ENCODE measurements around the gene PARD3. TPM values are rescaled to one million over a fixed set of nuclear protein-coding genes. Genes with fewer than 3 reads are reported as not detected.

The PARD3 gene
- total and polyA plus RNA-seq, 7 donors: 20.2 to 84.4 (median 53.4) TPM

DNA sequence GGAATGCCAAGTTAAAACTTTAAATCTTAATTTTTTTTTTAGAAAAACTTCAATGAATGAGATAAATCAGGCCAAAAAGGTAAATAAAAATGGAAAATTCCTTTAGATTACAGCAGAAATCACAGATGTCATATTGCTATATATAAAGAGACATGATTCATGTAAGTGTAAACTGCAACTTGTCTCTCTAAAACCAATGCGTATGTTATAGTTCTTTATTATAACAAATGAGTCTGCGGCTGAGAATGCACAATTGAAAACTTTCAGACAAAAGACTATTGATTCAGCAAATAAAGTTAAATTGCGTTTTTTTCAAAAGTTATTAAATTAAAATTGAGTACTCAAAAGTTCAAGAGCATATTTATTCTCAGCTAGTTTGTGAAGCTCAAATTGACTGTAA, 425.3 kb downstream of the PARD3 start:
- 96 to 98% (median 98%) methylated on average over 3 of the region's 3 CpGs for whole genome bisulfite sequencing, 3 donors

DNA sequence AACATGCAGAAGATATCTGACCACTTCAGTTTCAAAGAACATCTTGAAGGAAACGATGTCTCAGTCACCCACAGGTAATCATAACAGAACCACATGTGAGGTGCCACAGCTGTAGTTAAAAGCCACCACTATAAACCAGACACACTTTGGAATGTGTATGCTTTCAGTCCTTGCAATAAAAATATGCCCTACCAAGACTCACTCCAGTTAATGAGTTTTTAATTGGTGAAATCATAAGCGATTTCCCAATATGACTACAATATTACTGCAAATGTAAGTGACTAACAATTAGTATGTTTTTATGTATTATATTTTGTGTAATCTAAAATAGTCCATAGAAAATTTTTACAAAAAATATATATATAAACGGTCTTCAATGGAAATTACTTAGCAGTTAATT, 428.2 kb downstream of the PARD3 start:
- Histone ChIP-seq H3K27me3 (ENCODE audit: insufficient read depth in 3 of 3, low read length in 2 of 3) (no peaks in the 10 kb centered on the region), H3K4me1 (no peaks in the 10 kb centered on the region), H3K27ac (no peak overlapping the region), H3K4me3 (no peak overlapping the region), H3K9me3 (no peaks in the 10 kb centered on the region), H3K36me3 (ENCODE audit: insufficient read depth in 1 of 2, low read depth in 1 of 2) (peaks cover 0 to 10% of the 10 kb centered on the region in 2 donors)
- ATAC-seq (no peak), DNase-seq (no peak)
- intact Hi-C loops (cut with DNase I): no loop called here
- 96 to 97% (median 97%) methylated on average over 3 of the region's 3 CpGs for WGBS, 3 donors
- TF ChIP-seq, protein P1, sequence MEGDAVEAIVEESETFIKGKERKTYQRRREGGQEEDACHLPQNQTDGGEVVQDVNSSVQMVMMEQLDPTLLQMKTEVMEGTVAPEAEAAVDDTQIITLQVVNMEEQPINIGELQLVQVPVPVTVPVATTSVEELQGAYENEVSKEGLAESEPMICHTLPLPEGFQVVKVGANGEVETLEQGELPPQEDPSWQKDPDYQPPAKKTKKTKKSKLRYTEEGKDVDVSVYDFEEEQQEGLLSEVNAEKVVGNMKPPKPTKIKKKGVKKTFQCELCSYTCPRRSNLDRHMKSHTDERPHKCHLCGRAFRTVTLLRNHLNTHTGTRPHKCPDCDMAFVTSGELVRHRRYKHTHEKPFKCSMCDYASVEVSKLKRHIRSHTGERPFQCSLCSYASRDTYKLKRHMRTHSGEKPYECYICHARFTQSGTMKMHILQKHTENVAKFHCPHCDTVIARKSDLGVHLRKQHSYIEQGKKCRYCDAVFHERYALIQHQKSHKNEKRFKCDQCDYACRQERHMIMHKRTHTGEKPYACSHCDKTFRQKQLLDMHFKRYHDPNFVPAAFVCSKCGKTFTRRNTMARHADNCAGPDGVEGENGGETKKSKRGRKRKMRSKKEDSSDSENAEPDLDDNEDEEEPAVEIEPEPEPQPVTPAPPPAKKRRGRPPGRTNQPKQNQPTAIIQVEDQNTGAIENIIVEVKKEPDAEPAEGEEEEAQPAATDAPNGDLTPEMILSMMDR (IDR thresholded peaks at IDR 0.05): no peak

More for the DNA sequence above, 425.3 kb downstream of the PARD3 start:
- ATAC-seq (no peak), DNase-seq (no peak)
- Histone ChIP-seq H3K4me1 (no peaks in the 10 kb centered on the region), H3K27me3 (ENCODE audit: insufficient read depth in 3 of 3, low read length in 2 of 3) (no peaks in the 10 kb centered on the region), H3K27ac (no peak overlapping the region), H3K36me3 (ENCODE audit: insufficient read depth in 1 of 2, low read depth in 1 of 2) (no peaks in the 10 kb centered on the region), H3K4me3 (no peak overlapping the region), H3K9me3 (no peaks in the 10 kb centered on the region)
- TF ChIP-seq, protein P1 (IDR thresholded peaks at IDR 0.05): no peak
- intact Hi-C loops (cut with DNase I): no loop called here

DNA sequence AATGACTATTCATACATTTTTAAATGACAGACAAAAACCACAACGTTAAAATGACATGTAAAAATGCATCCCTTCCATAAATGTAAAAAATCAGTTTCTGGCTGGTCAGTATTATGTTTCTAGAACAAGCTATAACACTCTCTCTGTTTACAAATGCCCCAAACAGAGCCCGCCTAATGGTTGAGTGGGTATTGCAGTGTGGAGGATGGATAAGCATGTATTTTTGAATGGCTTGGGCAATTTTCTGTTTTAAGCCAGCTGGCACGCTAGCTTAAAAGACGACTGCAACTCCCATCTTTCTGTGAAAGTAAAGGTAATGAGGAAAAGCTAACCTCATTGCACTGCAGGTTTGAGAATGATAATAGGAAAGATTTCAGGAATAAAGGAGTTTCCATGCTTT, 430.7 kb downstream of the PARD3 start:
- WGBS, 3 donors: 82 to 91% (median 88%) methylated on average over 4 of the region's 4 CpGs
- TF ChIP-seq, protein P1 (IDR thresholded peaks at IDR 0.05): no peak
- H3K27me3 ChIP-seq (ENCODE audit: insufficient read depth in 3 of 3, low read length in 2 of 3): no peaks in the 10 kb centered on the region
- no peaks in the 10 kb centered on the region for H3K9me3 ChIP-seq
- peaks cover 4% of the 10 kb centered on the region for H3K4me1 ChIP-seq
- peaks cover 0 to 21% of the 10 kb centered on the region in 2 donors for H3K36me3 ChIP-seq (ENCODE audit: insufficient read depth in 1 of 2, low read depth in 1 of 2)
- DNase-seq: no peak
- no peak for ATAC-seq
- H3K4me3 ChIP-seq: no peak overlapping the region
- intact Hi-C loops (cut with DNase I): no loop called here
- H3K27ac ChIP-seq: no peak overlapping the region

DNA sequence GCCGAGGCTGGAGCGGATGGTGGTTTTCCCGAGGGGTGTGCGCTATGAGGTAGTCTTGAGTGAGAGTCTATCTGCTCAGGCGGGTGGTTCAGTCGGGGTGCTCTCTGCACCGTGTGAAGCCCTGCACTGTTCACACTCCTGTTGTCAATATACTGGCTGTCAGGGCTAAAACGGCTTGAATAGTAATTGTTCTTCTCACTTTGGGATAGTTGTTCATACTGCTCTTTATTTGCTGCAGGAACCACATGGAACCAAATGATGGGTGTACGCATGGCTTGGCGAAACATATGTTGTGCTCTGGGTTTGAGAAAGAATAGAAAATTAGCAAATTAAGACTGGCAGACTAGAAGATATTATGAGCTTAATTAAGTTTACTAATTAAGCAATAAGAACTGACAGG, 432.5 kb downstream of the PARD3 start:
- no peak for DNase-seq
- peaks cover 0 to 25% of the 10 kb centered on the region in 2 donors for H3K36me3 ChIP-seq (ENCODE audit: insufficient read depth in 1 of 2, low read depth in 1 of 2)
- H3K4me3 ChIP-seq: no peak overlapping the region
- H3K27me3 ChIP-seq (ENCODE audit: insufficient read depth in 3 of 3, low read length in 2 of 3): no peaks in the 10 kb centered on the region
- H3K27ac ChIP-seq: no peak overlapping the region
- no peak for ATAC-seq
- TF ChIP-seq, protein P1 (IDR thresholded peaks at IDR 0.05): no peak
- 91 to 95% (median 94%) methylated on average over 10 of the region's 10 CpGs for WGBS, 3 donors
- no peaks in the 10 kb centered on the region for H3K9me3 ChIP-seq
- peaks cover 4% of the 10 kb centered on the region for H3K4me1 ChIP-seq
- intact Hi-C loops (cut with DNase I): no loop called here

DNA sequence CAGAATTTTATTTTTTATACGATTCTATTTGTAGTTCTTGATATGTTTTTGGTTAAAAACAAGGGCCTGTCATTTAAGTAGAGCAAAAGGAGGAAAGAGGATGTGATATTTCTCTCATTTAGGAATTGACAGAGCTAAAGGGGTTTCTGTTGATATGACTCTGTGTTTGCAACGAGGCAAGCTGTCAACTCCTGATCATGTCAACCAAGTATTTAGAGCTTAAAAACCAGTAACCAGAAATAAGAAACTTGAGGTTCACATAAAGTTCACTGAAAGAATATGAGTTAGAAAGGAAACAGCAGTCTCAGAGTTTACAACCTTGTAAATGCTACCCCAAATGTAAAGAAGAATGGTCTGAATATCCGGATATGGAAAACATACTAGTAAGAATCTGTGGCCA, 434.2 kb downstream of the PARD3 start:
- no peaks in the 10 kb centered on the region for H3K9me3 ChIP-seq
- WGBS, 3 donors: 89 to 92% (median 92%) methylated on average over 3 of the region's 3 CpGs
- intact Hi-C loops (cut with DNase I): no loop called here
- DNase-seq (no peak), ATAC-seq (no peak)
- peaks cover 4% of the 10 kb centered on the region for H3K4me1 ChIP-seq
- no peaks in the 10 kb centered on the region for H3K27me3 ChIP-seq (ENCODE audit: insufficient read depth in 3 of 3, low read length in 2 of 3)
- TF ChIP-seq, protein P1 (IDR thresholded peaks at IDR 0.05): no peak
- no peak overlapping the region for H3K4me3 ChIP-seq
- H3K27ac ChIP-seq: no peak overlapping the region
- peaks cover 0 to 35% of the 10 kb centered on the region in 2 donors for H3K36me3 ChIP-seq (ENCODE audit: insufficient read depth in 1 of 2, low read depth in 1 of 2)
